Karpas-422 (cell line): ENCODE measurements around the gene CD244. TPM values are rescaled to one million over a fixed set of nuclear protein-coding genes. Genes with fewer than 3 reads are reported as not detected.
"Not testable (repeated sequence)": the region's sequence is repeated elsewhere in the genome, so short reads cannot be mapped to it uniquely, and the experiment has no call there.

Experiments used
- DNase-seq: peaks from one replicate; pipeline ENCODE4 v3.0.0-alpha.2; 2015
- H2AFZ ChIP-seq: fragments of 200-600 bp; sonication (generic); 2 replicates; pipeline ENCODE4 v1.6.1; 2014; ENCODE audit warnings: antibody characterized with exemption, low read length, mixed read lengths
- H3K27ac ChIP-seq: fragments of 200-600 bp; sonication (generic); 2 replicates; pipeline ENCODE4 v1.5.1; 2014; ENCODE audit warnings: mild to moderate bottlenecking, low read length, moderate library complexity
- H3K27me3 ChIP-seq: fragments of 200-600 bp; sonication (generic); 2 replicates; pipeline ENCODE4 v1.6.1; 2014; ENCODE audit warnings: low read length, mixed read lengths
- H3K36me3 ChIP-seq: fragments of 200-600 bp; sonication (generic); 2 replicates; pipeline ENCODE4 v1.6.1; 2014; ENCODE audit warnings: low read length, mixed read lengths; ENCODE audit not compliant: insufficient read depth
- H3K4me1 ChIP-seq: fragments of 200-600 bp; sonication (generic); 2 replicates; pipeline ENCODE4 v1.6.1; 2014; ENCODE audit warnings: mild to moderate bottlenecking, low read length, mixed read lengths
- H3K4me2 ChIP-seq: fragments of 200-600 bp; sonication (generic); 2 replicates; pipeline ENCODE4 v1.6.1; 2014; ENCODE audit warnings: low read length, low read depth, mild to moderate bottlenecking; ENCODE audit not compliant: poor library complexity, severe bottlenecking
- H3K4me3 ChIP-seq: fragments of 200-600 bp; sonication (generic); 2 replicates; pipeline ENCODE4 v1.5.1; 2014; ENCODE audit warnings: mild to moderate bottlenecking, antibody characterized with exemption, low read length, mixed read lengths
- H3K79me2 ChIP-seq: fragments of 200-600 bp; sonication (generic); 2 replicates; pipeline ENCODE4 v1.6.1; 2014; ENCODE audit warnings: mild to moderate bottlenecking, low read length, mixed read lengths
- H3K9ac ChIP-seq: fragments of 200-600 bp; sonication (generic); 2 replicates; pipeline ENCODE4 v1.6.0; 2014; ENCODE audit warnings: low read length
- H3K9me2 ChIP-seq: fragments of 200-600 bp; sonication (generic), shearing (Covaris generic); replicated peaks from 2 replicates; pipeline ENCODE4 v1.6.0; 2014; ENCODE audit warnings: mild to moderate bottlenecking, low read length, moderate library complexity; ENCODE audit not compliant: insufficient read depth
- H3K9me3 ChIP-seq: fragments of 300-700, 200-600 bp; sonication (generic); 2 replicates; pipeline ENCODE4 v1.6.1; 2014; ENCODE audit warnings: low read length, mixed read lengths
- H4K20me1 ChIP-seq: fragments of 200-600 bp; sonication (generic); 2 replicates; pipeline ENCODE4 v1.6.1; 2014; ENCODE audit warnings: mild to moderate bottlenecking, antibody characterized with exemption, low read length, low read depth; ENCODE audit not compliant: insufficient read depth
- total RNA-seq: library from RNA; depleted of rRNA; stranded (reverse); fragments of >200 nt; shearing (Covaris generic); gene quantifications from 2 replicates; pipeline ENCODE4 v1.2.3, GENCODE V29; 2014; ENCODE audit warnings: low replicate concordance

CD244 gene
- total RNA-seq, 1 experiment from 2014 or later: not detected

- Histone ChIP-seq H4K20me1 (no peaks in the 10 kb centered on the region), H3K4me3 (no peak overlapping the region), H3K79me2 (no peaks in the 10 kb centered on the region), H3K4me1 (no peaks in the 10 kb centered on the region), H3K27ac (no peak overlapping the region), H3K4me2 (no peak overlapping the region), H3K9me3 (no peaks in the 10 kb centered on the region), H3K36me3 (no peaks in the 10 kb centered on the region), H2AFZ (no peak overlapping the region), H3K9me2 (no peaks in the 10 kb centered on the region), H3K9ac (no peak overlapping the region), H3K27me3 (no peaks in the 10 kb centered on the region)
- no peak for DNase-seq
Observed at GRCh38 chr1:160884579-160884978, 21.9 kb upstream of the CD244 start.

- no peak overlapping the region for H3K4me2 ChIP-seq
- no peaks in the 10 kb centered on the region for H3K79me2 ChIP-seq
- H3K4me1 ChIP-seq: no peaks in the 10 kb centered on the region
- H3K9me3 ChIP-seq: no peaks in the 10 kb centered on the region
- DNase-seq: no peak
- no peaks in the 10 kb centered on the region for H3K36me3 ChIP-seq
- no peaks in the 10 kb centered on the region for H3K9me2 ChIP-seq
- H3K27me3 ChIP-seq: no peaks in the 10 kb centered on the region
- no peak overlapping the region for H2AFZ ChIP-seq
- H3K4me3 ChIP-seq: no peak overlapping the region
- no peak overlapping the region for H3K9ac ChIP-seq
- H3K27ac ChIP-seq: no peak overlapping the region
- H4K20me1 ChIP-seq: no peaks in the 10 kb centered on the region
Observed at GRCh38 chr1:160883581-160884513, 21.2 kb upstream of the CD244 start.

DNA sequence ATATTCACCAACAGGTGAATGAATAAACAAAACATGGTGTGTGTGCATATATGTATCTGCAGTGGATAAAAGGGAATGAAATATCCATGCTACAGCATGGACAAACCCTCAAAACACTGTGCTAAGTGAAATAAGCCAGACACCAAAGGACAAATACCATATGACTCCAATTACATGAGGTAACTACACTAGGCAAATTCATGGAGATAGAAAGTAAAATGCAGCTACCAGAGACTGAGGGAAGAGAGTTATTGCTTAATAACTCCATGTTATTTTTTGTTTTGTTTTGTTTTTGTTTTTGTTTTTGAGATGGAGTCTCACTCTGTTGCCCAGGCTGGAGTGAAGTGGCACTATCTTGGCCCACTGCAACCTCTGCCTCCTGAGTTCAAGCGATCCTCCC lies 19.9 kb upstream of the CD244 start:
- no peaks in the 10 kb centered on the region for H3K79me2 ChIP-seq

GRCh38 chr1:160881264-160881663 lies 18.6 kb upstream of the CD244 start:
- not testable (repeated sequence) for H3K9ac ChIP-seq, H3K9me3 ChIP-seq, DNase-seq, H4K20me1 ChIP-seq, H3K36me3 ChIP-seq, H3K4me2 ChIP-seq, H3K79me2 ChIP-seq, H3K27ac ChIP-seq, H3K9me2 ChIP-seq, H3K27me3 ChIP-seq, H3K4me3 ChIP-seq, H2AFZ ChIP-seq, H3K4me1 ChIP-seq

More for the DNA sequence above, 19.9 kb upstream of the CD244 start:
- Histone ChIP-seq H3K9me3 (no peaks in the 10 kb centered on the region), H3K9ac (no peak overlapping the region), H3K4me2 (no peak overlapping the region), H3K27me3 (no peaks in the 10 kb centered on the region), H3K4me3 (no peak overlapping the region), H3K36me3 (no peaks in the 10 kb centered on the region), H3K9me2 (no peaks in the 10 kb centered on the region), H3K4me1 (no peaks in the 10 kb centered on the region), H2AFZ (no peak overlapping the region), H3K27ac (no peak overlapping the region), H4K20me1 (no peaks in the 10 kb centered on the region)
- DNase-seq: no peak

GRCh38 chr1:160880216-160880615 lies 17.5 kb upstream of the CD244 start:
- Histone ChIP-seq H2AFZ (no peak overlapping the region), H3K36me3 (no peaks in the 10 kb centered on the region), H3K9me3 (no peaks in the 10 kb centered on the region), H3K4me2 (no peak overlapping the region), H4K20me1 (no peaks in the 10 kb centered on the region), H3K79me2 (no peaks in the 10 kb centered on the region), H3K27ac (no peak overlapping the region), H3K4me3 (no peak overlapping the region), H3K9ac (no peak overlapping the region), H3K27me3 (no peaks in the 10 kb centered on the region), H3K9me2 (no peaks in the 10 kb centered on the region), H3K4me1 (no peaks in the 10 kb centered on the region)
- no peak for DNase-seq

GRCh38 chr1:160879056-160879455 lies 16.4 kb upstream of the CD244 start:
- Histone ChIP-seq H3K9me3 (no peaks in the 10 kb centered on the region), H3K79me2 (no peaks in the 10 kb centered on the region), H3K9ac (no peak overlapping the region), H3K27ac (no peak overlapping the region), H3K4me1 (no peaks in the 10 kb centered on the region), H3K36me3 (no peaks in the 10 kb centered on the region), H3K4me2 (no peak overlapping the region), H2AFZ (no peak overlapping the region), H3K4me3 (no peak overlapping the region), H3K27me3 (no peaks in the 10 kb centered on the region), H4K20me1 (no peaks in the 10 kb centered on the region), H3K9me2 (no peaks in the 10 kb centered on the region)
- DNase-seq: no peak

DNA sequence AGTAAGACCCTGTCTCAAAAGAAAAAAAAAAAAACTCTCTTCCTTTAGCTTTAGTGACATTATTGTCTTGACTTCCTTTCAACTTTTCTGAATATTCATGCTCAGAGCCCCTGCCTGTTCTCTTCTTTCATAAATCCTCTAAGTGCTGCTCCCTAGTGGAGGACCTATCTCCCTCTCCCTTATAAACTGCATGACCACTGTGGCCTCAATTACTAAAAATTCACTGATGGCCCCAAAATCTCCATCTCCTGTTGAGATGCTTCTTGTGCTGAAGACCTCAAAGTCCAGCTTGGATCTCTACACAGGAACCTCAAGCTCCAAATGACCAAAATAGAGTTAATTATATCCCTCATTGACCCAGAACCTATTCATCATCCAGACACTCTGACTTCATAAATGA lies 14.5 kb upstream of the CD244 start:
- Histone ChIP-seq H3K9me2 (no peaks in the 10 kb centered on the region), H3K27me3 (no peaks in the 10 kb centered on the region), H3K27ac (no peak overlapping the region), H3K36me3 (no peaks in the 10 kb centered on the region), H4K20me1 (no peaks in the 10 kb centered on the region), H3K4me3 (no peak overlapping the region), H3K9me3 (no peaks in the 10 kb centered on the region), H3K9ac (no peak overlapping the region), H2AFZ (no peak overlapping the region), H3K4me2 (no peak overlapping the region), H3K79me2 (no peaks in the 10 kb centered on the region), H3K4me1 (no peaks in the 10 kb centered on the region)
- DNase-seq: peak; percentile 50

GRCh38 chr1:160876311-160876710 lies 13.6 kb upstream of the CD244 start:
- no peak overlapping the region for H3K27ac ChIP-seq
- no peak overlapping the region for H3K4me3 ChIP-seq
- no peak overlapping the region for H3K4me2 ChIP-seq
- H3K9ac ChIP-seq: no peak overlapping the region
- no peak for DNase-seq
- no peaks in the 10 kb centered on the region for H3K79me2 ChIP-seq
- H3K9me2 ChIP-seq: no peaks in the 10 kb centered on the region
- H2AFZ ChIP-seq: no peak overlapping the region
- no peaks in the 10 kb centered on the region for H3K36me3 ChIP-seq
- no peaks in the 10 kb centered on the region for H3K9me3 ChIP-seq
- no peaks in the 10 kb centered on the region for H3K27me3 ChIP-seq
- no peaks in the 10 kb centered on the region for H4K20me1 ChIP-seq
- no peaks in the 10 kb centered on the region for H3K4me1 ChIP-seq
